Measurements from ENCODE around the gene PFDN4.

PFDN4 gene

GRCh38 chr20:54173653-54174456, 34.0 kb upstream of the PFDN4 start, which contains the start of gene CYP24A1:
Gene CYP24A1 (minus strand): TSS chr20:54173986. CDS start chr20:54173579, 407 bp downstream.
- no peak for FAIRE-seq

- FAIRE-seq, result no peak
Measured at GRCh38 chr20:54174457-54175175, 33.3 kb upstream of the PFDN4 start.

GRCh38 chr20:54176610-54177009, 31.3 kb upstream of the PFDN4 start:
- FAIRE-seq, result no peak

- no peak for FAIRE-seq
Measured at GRCh38 chr20:54177378-54177777, 30.5 kb upstream of the PFDN4 start.

GRCh38 chr20:54178256-54178655, 29.6 kb upstream of the PFDN4 start:
- no peak for FAIRE-seq

GRCh38 chr20:54179946-54180345, 27.9 kb upstream of the PFDN4 start:
- FAIRE-seq, result no peak

GRCh38 chr20:54180931-54181330, 27.0 kb upstream of the PFDN4 start:
- FAIRE-seq, result no peak

- no peak for FAIRE-seq
Measured at GRCh38 chr20:54184071-54184470, 23.8 kb upstream of the PFDN4 start.

GRCh38 chr20:54184904-54185626, 22.8 kb upstream of the PFDN4 start:
- no peak for FAIRE-seq

- no peak for FAIRE-seq
Measured at GRCh38 chr20:54188132-54188849, 19.6 kb upstream of the PFDN4 start.

GRCh38 chr20:54189630-54190029, 18.3 kb upstream of the PFDN4 start:
- no peak for FAIRE-seq

- FAIRE-seq, result no peak
Measured at GRCh38 chr20:54190217-54190616, 17.7 kb upstream of the PFDN4 start.

GRCh38 chr20:54193817-54194216, 14.1 kb upstream of the PFDN4 start:
- FAIRE-seq, result no peak

- no peak for FAIRE-seq
Measured at GRCh38 chr20:54194724-54195438, 13.0 kb upstream of the PFDN4 start.

- FAIRE-seq, result no peak
Measured at GRCh38 chr20:54195483-54196472, 12.1 kb upstream of the PFDN4 start.

- peak; percentile 18 for FAIRE-seq
Measured at GRCh38 chr20:54197621-54198604, 10.0 kb upstream of the PFDN4 start.

- FAIRE-seq, result no peak
Measured at GRCh38 chr20:54199283-54199682, 8.6 kb upstream of the PFDN4 start.

- FAIRE-seq, result peak; percentile 46
Measured at GRCh38 chr20:54199721-54200176, 8.1 kb upstream of the PFDN4 start.

Measured in endometrium (tissue), 2 donors.